GM21528 (cell line): ENCODE measurements around the gene LPIN2.

Experiments used
- ATAC-seq: cut with Tn5 transposase; IDR thresholded peaks from one replicate; pipeline ENCODE4 v1.9.1; 2021; ENCODE audit warnings: mild to moderate bottlenecking, moderate library complexity; ENCODE audit not compliant: unreplicated experiment, low FRiP score

The LPIN2 gene

GRCh38 chr18:2984703-2985261, 28.2 kb downstream of the LPIN2 start:
- ATAC-seq, result no peak

GRCh38 chr18:2984091-2984490, 28.9 kb downstream of the LPIN2 start:
- no peak for ATAC-seq

- no peak for ATAC-seq
Observed at GRCh38 chr18:2983296-2983695, 29.6 kb downstream of the LPIN2 start.

GRCh38 chr18:2982452-2983269, 30.3 kb downstream of the LPIN2 start:
- ATAC-seq, result no peak

- ATAC-seq, result no peak
Observed at GRCh38 chr18:2982022-2982421, 30.9 kb downstream of the LPIN2 start.

GRCh38 chr18:2981212-2981728, 31.7 kb downstream of the LPIN2 start:
- ATAC-seq, result no peak

GRCh38 chr18:2979871-2980790, 32.8 kb downstream of the LPIN2 start:
- no peak for ATAC-seq

- no peak for ATAC-seq
Observed at GRCh38 chr18:2979129-2979528, 33.8 kb downstream of the LPIN2 start.

- ATAC-seq, result no peak
Observed at GRCh38 chr18:2978661-2979106, 34.3 kb downstream of the LPIN2 start.

GRCh38 chr18:2978208-2978607, 34.7 kb downstream of the LPIN2 start:
- no peak for ATAC-seq

- ATAC-seq, result no peak
Observed at GRCh38 chr18:2976218-2977132, 36.5 kb downstream of the LPIN2 start.

GRCh38 chr18:2974731-2975130, 38.2 kb downstream of the LPIN2 start:
- ATAC-seq, result no peak

GRCh38 chr18:2971741-2972552, 41.0 kb downstream of the LPIN2 start:
- peak; percentile 81 for ATAC-seq

GRCh38 chr18:2970772-2971659, 41.9 kb downstream of the LPIN2 start:
- ATAC-seq, result no peak

- no peak for ATAC-seq
Observed at GRCh38 chr18:2970344-2970743, 42.6 kb downstream of the LPIN2 start.

- no peak for ATAC-seq
Observed at GRCh38 chr18:2969695-2970094, 43.2 kb downstream of the LPIN2 start.

- ATAC-seq, result no peak
Observed at GRCh38 chr18:2968606-2969005, 44.3 kb downstream of the LPIN2 start.

GRCh38 chr18:2967820-2968219, 45.1 kb downstream of the LPIN2 start:
- ATAC-seq, result no peak
